Measurements from ENCODE around the gene PCK1. TPM values are rescaled to one million over a fixed set of nuclear protein-coding genes. Genes with fewer than 3 reads are reported as not detected.

PCK1 gene
- total RNA-seq, 1 experiment from 2014 or later = not detected

- Histone ChIP-seq H3K56ac (ENCODE audit: insufficient read length, low read depth, low read length) (no peak overlapping the region), H3K79me2 (ENCODE audit: insufficient read depth, low read length) (no peaks in the 10 kb centered on the region), H2AFZ (ENCODE audit: low read length) (no peak overlapping the region), H4K5ac (ENCODE audit: insufficient read length, low read depth, low read length) (no peak overlapping the region), H2BK15ac (ENCODE audit: low read depth, low read length) (no peak overlapping the region), H3K27ac (ENCODE audit: insufficient read length, low read depth, low read length) (no peak overlapping the region), H3K9ac (ENCODE audit: extremely low read depth, insufficient read length, low read length) (no peak overlapping the region), H3T11ph (ENCODE audit: low read length) (no peak overlapping the region), H3K9me3 (ENCODE audit: control insufficient read depth, low read depth, low read length) (no peaks in the 10 kb centered on the region), H2BK120ac (ENCODE audit: low read depth, low read length, poor library complexity, severe bottlenecking) (no peak overlapping the region), H3K79me1 (ENCODE audit: insufficient read depth, low read depth, low read length, poor library complexity, severe bottlenecking) (no peaks in the 10 kb centered on the region), H3K4me2 (ENCODE audit: insufficient read depth, insufficient read length, low read length) (no peak overlapping the region), H4K91ac (ENCODE audit: insufficient read length, low read depth, low read length) (no peak overlapping the region), H3K23me2 (ENCODE audit: insufficient read length, low read depth, low read length, poor library complexity, severe bottlenecking) (no peaks in the 10 kb centered on the region), H3K18ac (ENCODE audit: insufficient read length, low read depth, low read length) (no peak overlapping the region), H2BK20ac (ENCODE audit: low read depth, low read length, poor library complexity, severe bottlenecking) (no peak overlapping the region), H4K8ac (replicated peaks; ENCODE audit: insufficient read length, low read depth, low read length) (no peak overlapping the region), H3K27me3 (ENCODE audit: insufficient read depth, low read length) (no peaks in the 10 kb centered on the region), H3K4ac (ENCODE audit: low read depth, low read length) (no peak overlapping the region), H2BK12ac (ENCODE audit: insufficient read length, low read depth, low read length) (no peak overlapping the region), H2BK5ac (ENCODE audit: insufficient read length, low read length) (no peak overlapping the region), H3K14ac (ENCODE audit: insufficient read depth, low read length) (no peak overlapping the region; the same call in 1 of the 2 replicates), H3K4me1 (ENCODE audit: insufficient read depth, low read length) (no peaks in the 10 kb centered on the region), H2AK5ac (ENCODE audit: insufficient read length, low read length) (no peak overlapping the region), H3K23ac (ENCODE audit: insufficient read length, low read depth, low read length) (no peak overlapping the region), H4K20me1 (ENCODE audit: control insufficient read depth, insufficient read depth, insufficient read length) (no peaks in the 10 kb centered on the region)
- Mint-ChIP-seq H3K9me3 (peaks cover 0 to 9% of the 10 kb centered on the region in 2 experiments; a peak in 3 of 5 replicates), H3K27ac (no peak overlapping the region; a peak in 2 of 7 replicates), H3K4me3 (no peak overlapping the region), H3K27me3 (ENCODE audit: low read depth) (peaks cover 6% of the 10 kb centered on the region), H3K4me1 (peaks cover 5 to 36% of the 10 kb centered on the region in 2 experiments), H3K36me3 (ENCODE audit: insufficient read depth in 1 of 3, low read depth in 3 of 3) (no peaks in the 10 kb centered on the region)
- WGBS (ENCODE audit: extremely low coverage, insufficient read length, low lambda C conversion rate) = no CpG with 5 or more reads among the region's 16 CpGs
- TF ChIP-seq, protein P1, sequence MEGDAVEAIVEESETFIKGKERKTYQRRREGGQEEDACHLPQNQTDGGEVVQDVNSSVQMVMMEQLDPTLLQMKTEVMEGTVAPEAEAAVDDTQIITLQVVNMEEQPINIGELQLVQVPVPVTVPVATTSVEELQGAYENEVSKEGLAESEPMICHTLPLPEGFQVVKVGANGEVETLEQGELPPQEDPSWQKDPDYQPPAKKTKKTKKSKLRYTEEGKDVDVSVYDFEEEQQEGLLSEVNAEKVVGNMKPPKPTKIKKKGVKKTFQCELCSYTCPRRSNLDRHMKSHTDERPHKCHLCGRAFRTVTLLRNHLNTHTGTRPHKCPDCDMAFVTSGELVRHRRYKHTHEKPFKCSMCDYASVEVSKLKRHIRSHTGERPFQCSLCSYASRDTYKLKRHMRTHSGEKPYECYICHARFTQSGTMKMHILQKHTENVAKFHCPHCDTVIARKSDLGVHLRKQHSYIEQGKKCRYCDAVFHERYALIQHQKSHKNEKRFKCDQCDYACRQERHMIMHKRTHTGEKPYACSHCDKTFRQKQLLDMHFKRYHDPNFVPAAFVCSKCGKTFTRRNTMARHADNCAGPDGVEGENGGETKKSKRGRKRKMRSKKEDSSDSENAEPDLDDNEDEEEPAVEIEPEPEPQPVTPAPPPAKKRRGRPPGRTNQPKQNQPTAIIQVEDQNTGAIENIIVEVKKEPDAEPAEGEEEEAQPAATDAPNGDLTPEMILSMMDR (conservative IDR thresholded peaks at IDR 0.05) = no peak
- DNase-seq = no peak
These were observed 29.0 kb downstream of the PCK1 start for GRCh38 chr20:57589728-57590484.

Data from H9 (cell line).